Measurements from ENCODE around the gene WDHD1.

GRCh38 chr14:54893151-54893760, 133.6 kb downstream of the WDHD1 start:
- no peak for TF ChIP-seq EZH2 (IDR thresholded peaks at IDR 0.05; ENCODE audit: borderline replicate concordance, low read length)
- peak; percentile 77 to 89 for TF ChIP-seq CTCF (conservative IDR thresholded peaks at IDR 0.05 in 1 of 2, IDR thresholded peaks at IDR 0.05 in 1 of 2; ENCODE audit: extremely low read depth in 1 of 2, insufficient read depth in 1 of 2, low read depth in 1 of 2, low read length in 2 of 2)

All from mammary epithelial cell (primary cell).